ENCODE results near the gene ZNF765.
"Not testable (repeated sequence)": the region's sequence is repeated elsewhere in the genome, so short reads cannot be mapped to it uniquely, and the experiment has no call there.

The ZNF765 gene

DNA sequence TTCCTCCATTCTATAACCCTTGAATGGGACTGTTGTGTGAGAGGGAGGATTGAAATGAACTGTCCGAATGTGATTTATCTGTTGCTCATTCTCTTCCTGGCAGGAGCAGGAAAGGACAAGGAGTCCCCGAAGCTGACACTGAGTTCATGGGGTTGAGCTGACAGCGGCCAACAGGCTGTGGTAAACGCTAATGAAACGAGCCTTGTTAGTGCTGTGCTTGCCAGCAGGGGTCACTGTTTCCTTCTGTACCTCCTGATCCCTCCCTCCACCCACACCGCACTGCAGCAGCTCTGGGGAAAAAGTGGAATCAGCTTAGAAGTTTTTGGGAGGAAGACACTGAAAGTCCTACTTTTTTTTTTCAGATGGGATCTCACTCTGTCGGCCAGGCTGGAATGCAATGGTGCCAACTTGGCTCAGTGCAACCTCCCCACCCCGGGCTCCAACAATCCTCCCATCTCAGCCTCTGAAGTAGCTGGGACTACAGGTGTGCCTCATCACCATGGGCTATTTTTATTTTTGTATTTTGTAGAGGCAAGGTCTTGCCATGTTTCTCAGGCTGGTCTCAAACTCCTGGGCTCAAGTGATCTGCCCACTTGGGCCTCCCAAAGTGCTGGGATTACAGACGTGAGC, 30.1 kb downstream of the ZNF765 start:
- TF ChIP-seq, protein P1, sequence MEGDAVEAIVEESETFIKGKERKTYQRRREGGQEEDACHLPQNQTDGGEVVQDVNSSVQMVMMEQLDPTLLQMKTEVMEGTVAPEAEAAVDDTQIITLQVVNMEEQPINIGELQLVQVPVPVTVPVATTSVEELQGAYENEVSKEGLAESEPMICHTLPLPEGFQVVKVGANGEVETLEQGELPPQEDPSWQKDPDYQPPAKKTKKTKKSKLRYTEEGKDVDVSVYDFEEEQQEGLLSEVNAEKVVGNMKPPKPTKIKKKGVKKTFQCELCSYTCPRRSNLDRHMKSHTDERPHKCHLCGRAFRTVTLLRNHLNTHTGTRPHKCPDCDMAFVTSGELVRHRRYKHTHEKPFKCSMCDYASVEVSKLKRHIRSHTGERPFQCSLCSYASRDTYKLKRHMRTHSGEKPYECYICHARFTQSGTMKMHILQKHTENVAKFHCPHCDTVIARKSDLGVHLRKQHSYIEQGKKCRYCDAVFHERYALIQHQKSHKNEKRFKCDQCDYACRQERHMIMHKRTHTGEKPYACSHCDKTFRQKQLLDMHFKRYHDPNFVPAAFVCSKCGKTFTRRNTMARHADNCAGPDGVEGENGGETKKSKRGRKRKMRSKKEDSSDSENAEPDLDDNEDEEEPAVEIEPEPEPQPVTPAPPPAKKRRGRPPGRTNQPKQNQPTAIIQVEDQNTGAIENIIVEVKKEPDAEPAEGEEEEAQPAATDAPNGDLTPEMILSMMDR (IDR thresholded peaks at IDR 0.05; ENCODE audit: low read depth, low read length): peak; percentile 73
- DNase-seq (ENCODE audit: extremely low read depth, low read depth): peak; percentile 19

DNA sequence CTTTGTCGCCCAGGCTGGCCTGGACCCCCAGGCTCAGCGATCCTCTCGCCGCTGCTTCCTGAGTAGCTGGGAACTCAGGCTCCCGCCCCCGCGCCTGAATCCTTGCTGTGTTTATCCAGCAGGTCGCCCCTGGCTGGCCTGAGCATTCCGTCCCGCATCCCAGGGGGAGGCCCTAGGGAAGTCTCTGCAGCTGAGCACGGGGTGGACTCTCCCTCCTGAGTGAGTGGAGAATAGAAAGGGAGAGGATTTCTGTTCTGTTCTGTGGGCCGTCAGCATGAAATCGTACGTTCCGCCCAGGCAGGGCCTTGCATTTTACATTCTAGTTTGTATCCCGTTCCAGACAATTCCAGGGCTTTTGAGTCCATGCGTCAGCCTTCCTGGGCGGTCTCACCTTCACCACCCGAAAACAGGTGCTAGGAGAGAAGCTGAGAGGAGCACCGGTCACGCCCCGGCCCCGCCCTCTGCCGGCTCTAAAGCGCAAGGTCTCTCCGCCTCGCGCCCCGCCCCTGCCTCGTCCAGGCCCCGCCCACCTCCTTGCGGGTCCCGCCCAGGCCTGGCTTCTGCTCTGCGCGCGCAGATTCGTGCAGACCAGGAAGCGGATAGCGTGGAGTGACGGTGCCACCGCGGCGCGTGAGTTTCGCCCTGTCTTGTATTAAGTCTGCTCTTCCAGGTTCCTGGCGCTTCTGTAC, 36.6 kb downstream of the ZNF765 start, which contains the start of gene ZNF761:
Gene ZNF761, plus strand, starts transcription at position 586 of the 689 bp plus-strand sequence. CDS start 15,285 bp downstream, outside the sequence.
- TF ChIP-seq, protein P1 (IDR thresholded peaks at IDR 0.05; ENCODE audit: low read depth, low read length): peak; percentile 36
- peak; percentile 57 for DNase-seq (ENCODE audit: extremely low read depth, low read depth)

- no peak for DNase-seq (ENCODE audit: extremely low read depth, low read depth)
- TF ChIP-seq, protein P1 (IDR thresholded peaks at IDR 0.05; ENCODE audit: low read depth, low read length): no peak
Observed at GRCh38 chr19:53432088-53432661, 37.2 kb downstream of the ZNF765 start.

- not testable (repeated sequence) for DNase-seq (ENCODE audit: extremely low read depth, low read depth)
Observed at GRCh38 chr19:53443809-53444208, 48.9 kb downstream of the ZNF765 start.

DNA sequence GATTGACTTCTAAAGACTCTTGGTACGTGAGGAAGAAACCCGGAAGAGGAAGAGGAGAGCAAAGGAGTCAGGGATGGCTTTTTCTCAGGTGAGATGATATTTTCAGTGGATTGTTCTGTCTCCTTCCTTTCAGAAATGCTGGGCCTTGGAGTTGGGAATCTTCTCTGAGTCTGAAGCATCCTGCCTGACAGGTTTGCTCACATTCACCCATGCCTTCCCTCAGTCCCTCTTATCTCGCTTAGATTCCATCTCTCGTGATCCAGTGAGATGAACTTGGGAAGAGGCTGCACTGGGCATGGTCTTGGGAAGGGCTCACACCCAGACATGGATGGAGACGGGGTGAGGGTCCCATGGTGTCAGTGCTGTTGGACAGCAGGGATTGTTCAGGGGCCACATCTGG, 52.2 kb downstream of the ZNF765 start:
- DNase-seq (ENCODE audit: extremely low read depth, low read depth): not testable (repeated sequence)

GRCh38 chr19:53455828-53456227, 60.9 kb downstream of the ZNF765 start:
- TF ChIP-seq, protein P1 (IDR thresholded peaks at IDR 0.05; ENCODE audit: low read depth, low read length): no peak
- DNase-seq (ENCODE audit: extremely low read depth, low read depth): no peak

DNA sequence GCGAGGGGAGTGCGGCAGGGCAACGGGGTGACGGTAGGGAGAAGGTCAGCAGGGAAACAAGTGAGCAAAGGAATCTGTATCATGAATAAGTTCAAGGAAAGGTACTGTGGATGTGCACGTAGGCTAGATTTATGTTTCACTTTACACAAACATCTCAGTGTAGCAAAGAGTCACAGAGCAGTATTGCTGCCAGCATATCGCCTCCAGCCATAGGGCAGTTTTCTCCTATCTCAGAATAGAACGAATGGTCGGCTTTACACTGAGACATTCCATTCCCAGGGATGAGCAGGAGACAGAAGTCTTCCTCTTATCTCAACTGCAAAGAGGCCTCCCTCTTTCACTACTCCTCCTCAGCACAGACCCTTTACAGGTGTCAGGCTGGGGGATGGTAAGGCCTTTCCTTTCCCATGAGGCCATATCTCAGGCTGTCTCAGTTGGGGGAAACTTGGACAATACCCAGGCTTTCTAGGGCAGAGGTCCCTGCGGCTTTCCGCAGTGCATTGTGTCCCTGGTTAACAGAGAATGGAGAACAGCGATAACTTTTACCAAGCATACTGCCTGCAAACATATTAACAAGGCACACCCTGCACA, 65.3 kb downstream of the ZNF765 start:
- not testable (repeated sequence) for DNase-seq (ENCODE audit: extremely low read depth, low read depth)

DNA sequence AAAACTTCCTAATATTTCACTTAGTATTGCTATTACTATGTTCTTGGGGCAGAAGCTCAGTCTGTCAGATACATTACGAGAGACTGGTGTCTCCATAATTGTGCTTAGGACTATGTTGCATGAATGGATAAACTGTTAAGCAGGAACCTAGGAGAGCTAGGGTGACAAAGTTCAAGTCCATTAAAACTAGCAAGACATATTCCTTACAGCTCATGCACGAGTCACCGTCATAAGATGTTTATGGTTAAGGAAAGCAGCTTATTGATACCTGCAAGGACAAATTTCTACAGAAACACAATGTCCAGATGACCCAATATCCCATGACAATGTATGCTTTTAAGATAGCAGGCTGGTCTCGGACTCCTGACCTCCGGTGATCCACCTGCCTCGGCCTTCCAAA, 66.9 kb downstream of the ZNF765 start:
- TF ChIP-seq, protein P1 (IDR thresholded peaks at IDR 0.05; ENCODE audit: low read depth, low read length): no peak
- DNase-seq (ENCODE audit: extremely low read depth, low read depth): no peak

All from AG09319 (cell line).